Smooth muscle cell (in vitro differentiated cells): Measurements from ENCODE around the gene CAMKMT. TPM values are rescaled to one million over a fixed set of nuclear protein-coding genes. Genes with fewer than 3 reads are reported as not detected.

Experiments used
- DNase-seq: peaks from one replicate; lab custom pipeline; 2025; ENCODE audit not compliant: unreplicated experiment; lab: John Stamatoyannopoulos, UW
- H2AFZ ChIP-seq: fragments of 200-600 bp; sonication (generic); 2 replicates; pipeline ENCODE4 v1.6.0; 2016; ENCODE audit warnings: antibody characterized with exemption, low read depth, mild to moderate bottlenecking
- H3F3A ChIP-seq: fragments of 200-600 bp; sonication (generic); 2 replicates; pipeline ENCODE4 v1.6.0; 2017; ENCODE audit warnings: antibody characterized with exemption, low read depth
- H3K27ac ChIP-seq: fragments of 200-600 bp; sonication (generic); 2 replicates; pipeline ENCODE4 v1.5.1; 2016; ENCODE audit warnings: low read depth, mild to moderate bottlenecking
- H3K27me3 ChIP-seq: fragments of 200-600 bp; sonication (generic); 2 replicates; pipeline ENCODE4 v1.6.1; 2016; ENCODE audit warnings: low read depth, mild to moderate bottlenecking
- H3K36me3 ChIP-seq: fragments of 200-600 bp; sonication (generic); 2 replicates; pipeline ENCODE4 v1.5.1; 2016; ENCODE audit warnings: low read depth
- H3K4me1 ChIP-seq: fragments of 200-600 bp; sonication (generic); 2 replicates; pipeline ENCODE4 v1.5.1; 2016; ENCODE audit warnings: low read depth
- H3K4me2 ChIP-seq: fragments of 200-600 bp; sonication (generic); 2 replicates; pipeline ENCODE4 v1.6.0; 2016; ENCODE audit warnings: mild to moderate bottlenecking
- H3K4me3 ChIP-seq: fragments of 200-600 bp; sonication (generic); 2 replicates; pipeline ENCODE4 v1.5.1; 2016; ENCODE audit warnings: mild to moderate bottlenecking
- H3K79me2 ChIP-seq: fragments of 200-600 bp; sonication (generic); 2 replicates; pipeline ENCODE4 v1.6.0; 2016; ENCODE audit warnings: low read depth, mild to moderate bottlenecking
- H3K9ac ChIP-seq: fragments of 200-600 bp; sonication (generic); 2 replicates; pipeline ENCODE4 v1.6.0; 2016; ENCODE audit warnings: low read depth
- H3K9me3 ChIP-seq: fragments of 200-600 bp; sonication (generic); replicated peaks from 2 replicates; pipeline ENCODE4 v1.5.1; 2016; ENCODE audit warnings: low read depth
- H4K20me1 ChIP-seq: fragments of 200-600 bp; sonication (generic); 2 replicates; pipeline ENCODE4 v1.6.0; 2016; ENCODE audit warnings: low read depth
- CTCF ChIP-seq: fragments of 200-600 bp; sonication (generic); IDR thresholded peaks from 2 replicates; pipeline ENCODE4 v1.5.1; 2017; ENCODE audit warnings: borderline replicate concordance, mild to moderate bottlenecking, antibody characterized with exemption; ENCODE audit not compliant: insufficient read depth, poor library complexity, severe bottlenecking
- WGBS: methylation state at CpG from one replicate; pipeline ENCODE4 v1.1.7; 2016; ENCODE audit warnings: low lambda C conversion rate; 5-methylcytosine and 5-hydroxymethylcytosine counted together
- polyA plus RNA-seq: library from polyadenylated mRNA; unstranded; fragments of >200 nt; fragmentation: Nextera tagmentation; extraction: Ambion mirVana; gene quantifications from 2 replicates; pipeline ENCODE4 v1.2.1, GENCODE V29; 2016
- total RNA-seq: library from RNA; depleted of rRNA; stranded (reverse); fragments of >200 nt; gene quantifications from 2 replicates; pipeline ENCODE4 v1.2.3, GENCODE V29; 2014

The CAMKMT gene
- total and polyA plus RNA-seq, 2 experiments from 2014 or later = 7.2 to 7.6 TPM

- Histone ChIP-seq H3K4me3 (no peak overlapping the region), H3K9ac (no peak overlapping the region), H3F3A (no peaks in the 10 kb centered on the region), H3K27ac (no peak overlapping the region), H3K79me2 (no peaks in the 10 kb centered on the region), H3K27me3 (no peaks in the 10 kb centered on the region), H3K4me2 (no peak overlapping the region), H4K20me1 (no peaks in the 10 kb centered on the region), H2AFZ (no peak overlapping the region), H3K9me3 (no peaks in the 10 kb centered on the region), H3K36me3 (no peaks in the 10 kb centered on the region), H3K4me1 (no peaks in the 10 kb centered on the region)
- no peak for DNase-seq
- TF ChIP-seq CTCF = no peak
- 77% methylated on average over 4 of the region's 4 CpGs for WGBS
Measured at GRCh38 chr2:44560352-44560751, 198.6 kb downstream of the CAMKMT start.

- Histone ChIP-seq H2AFZ (no peak overlapping the region), H3K27me3 (no peaks in the 10 kb centered on the region), H3F3A (no peaks in the 10 kb centered on the region), H3K36me3 (no peaks in the 10 kb centered on the region), H3K4me3 (no peak overlapping the region), H3K9ac (no peak overlapping the region), H3K27ac (no peak overlapping the region), H3K4me2 (no peak overlapping the region), H4K20me1 (no peaks in the 10 kb centered on the region), H3K4me1 (peaks cover 1% of the 10 kb centered on the region), H3K9me3 (no peaks in the 10 kb centered on the region), H3K79me2 (no peaks in the 10 kb centered on the region)
- DNase-seq = no peak
- 96% methylated on average over 1 of the region's 1 CpG for WGBS
- no peak for TF ChIP-seq CTCF
Measured at GRCh38 chr2:44560941-44561340, 199.2 kb downstream of the CAMKMT start.

GRCh38 chr2:44562737-44563136 lies 201.0 kb downstream of the CAMKMT start:
- H3K4me3 ChIP-seq = no peak overlapping the region
- DNase-seq = no peak
- no peak overlapping the region for H2AFZ ChIP-seq
- no peak overlapping the region for H3K27ac ChIP-seq
- no peaks in the 10 kb centered on the region for H4K20me1 ChIP-seq
- H3K9me3 ChIP-seq = no peaks in the 10 kb centered on the region
- H3K9ac ChIP-seq = no peak overlapping the region
- no peaks in the 10 kb centered on the region for H3K79me2 ChIP-seq
- peaks cover 4% of the 10 kb centered on the region for H3K4me1 ChIP-seq
- no peak overlapping the region for H3K4me2 ChIP-seq
- 90% methylated on average over 5 of the region's 5 CpGs for WGBS
- TF ChIP-seq CTCF = no peak
- H3F3A ChIP-seq = no peaks in the 10 kb centered on the region
- H3K36me3 ChIP-seq = no peaks in the 10 kb centered on the region
- H3K27me3 ChIP-seq = no peaks in the 10 kb centered on the region

- H4K20me1 ChIP-seq = no peaks in the 10 kb centered on the region
- H3K9ac ChIP-seq = no peak overlapping the region
- H3K4me2 ChIP-seq = no peak overlapping the region
- 97% methylated on average over 5 of the region's 5 CpGs for WGBS
- DNase-seq = no peak
- no peaks in the 10 kb centered on the region for H3K79me2 ChIP-seq
- H2AFZ ChIP-seq = no peak overlapping the region
- no peaks in the 10 kb centered on the region for H3K36me3 ChIP-seq
- no peaks in the 10 kb centered on the region for H3K27me3 ChIP-seq
- H3K27ac ChIP-seq = no peak overlapping the region
- H3F3A ChIP-seq = no peaks in the 10 kb centered on the region
- no peak overlapping the region for H3K4me3 ChIP-seq
- H3K9me3 ChIP-seq = no peaks in the 10 kb centered on the region
- TF ChIP-seq CTCF = no peak
- peaks cover 4% of the 10 kb centered on the region for H3K4me1 ChIP-seq
Measured at GRCh38 chr2:44564752-44565151, 203.0 kb downstream of the CAMKMT start.
